H9 (cell line): Measurements from ENCODE around the gene TJP3. TPM values are rescaled to one million over a fixed set of nuclear protein-coding genes. Genes with fewer than 3 reads are reported as not detected.

Experiments used
- DNase-seq: peaks from one replicate; pipeline ENCODE4 v3.0.0-alpha.2; 2017
- H2AFZ ChIP-seq: one replicate; pipeline ENCODE4 v1.6.1; 2013; ENCODE audit warnings: mild to moderate bottlenecking, low read length, control low read depth, moderate library complexity
- H2AK5ac ChIP-seq: 2 replicates; pipeline ENCODE4 v1.6.1; 2013; ENCODE audit warnings: low read length, control low read depth, mixed read lengths; ENCODE audit not compliant: insufficient read length
- H2BK120ac ChIP-seq: one replicate; pipeline ENCODE4 v1.6.1; 2013; ENCODE audit warnings: low read depth, mild to moderate bottlenecking, low read length, control low read depth, inconsistent platforms; ENCODE audit not compliant: poor library complexity, severe bottlenecking
- H2BK12ac ChIP-seq: 2 replicates; pipeline ENCODE4 v1.6.1; 2013; ENCODE audit warnings: low read length, control low read depth, mixed read lengths, low read depth; ENCODE audit not compliant: insufficient read length
- H2BK15ac ChIP-seq: 2 replicates; pipeline ENCODE4 v1.6.1; 2013; ENCODE audit warnings: low read depth, low read length, control low read depth
- H2BK20ac ChIP-seq: one replicate; pipeline ENCODE4 v1.6.1; 2013; ENCODE audit warnings: low read depth, mild to moderate bottlenecking, low read length, control low read depth, inconsistent platforms; ENCODE audit not compliant: poor library complexity, severe bottlenecking
- H2BK5ac ChIP-seq: 2 replicates; pipeline ENCODE4 v1.6.1; 2013; ENCODE audit warnings: low read length, control low read depth, mixed read lengths; ENCODE audit not compliant: insufficient read length
- H3K14ac ChIP-seq: 2 replicates; pipeline ENCODE4 v1.6.1; 2013; ENCODE audit warnings: low read length, control low read depth; ENCODE audit not compliant: insufficient read depth
- H3K18ac ChIP-seq: 2 replicates; pipeline ENCODE4 v1.6.1; 2013; ENCODE audit warnings: low read depth, mild to moderate bottlenecking, mixed read lengths, low read length, control low read depth; ENCODE audit not compliant: insufficient read length
- H3K23ac ChIP-seq: 2 replicates; pipeline ENCODE4 v1.6.1; 2013; ENCODE audit warnings: low read length, control low read depth, mixed read lengths, low read depth; ENCODE audit not compliant: insufficient read length
- H3K23me2 ChIP-seq: 2 replicates; pipeline ENCODE4 v1.6.1; 2013; ENCODE audit warnings: low read depth, mild to moderate bottlenecking, mixed read lengths, low read length, control low read depth; ENCODE audit not compliant: insufficient read length, poor library complexity, severe bottlenecking
- H3K27ac ChIP-seq: 2 replicates; pipeline ENCODE4 v1.5.1; 2013; ENCODE audit warnings: low read length, control low read depth, mixed read lengths, low read depth; ENCODE audit not compliant: insufficient read length
- H3K27me3 ChIP-seq: 2 replicates; pipeline ENCODE4 v1.6.1; 2013; ENCODE audit warnings: low read length, control low read depth, inconsistent platforms; ENCODE audit not compliant: insufficient read depth
- H3K4ac ChIP-seq: 2 replicates; pipeline ENCODE4 v1.6.1; 2013; ENCODE audit warnings: low read depth, mild to moderate bottlenecking, control low read depth, inconsistent platforms, low read length, moderate library complexity
- H3K4me1 ChIP-seq: 2 replicates; pipeline ENCODE4 v1.6.1; 2013; ENCODE audit warnings: low read length, control low read depth, inconsistent platforms; ENCODE audit not compliant: insufficient read depth
- H3K4me2 ChIP-seq: 2 replicates; pipeline ENCODE4 v1.6.1; 2013; ENCODE audit warnings: low read length, control low read depth, mixed read lengths; ENCODE audit not compliant: insufficient read length, insufficient read depth
- H3K56ac ChIP-seq: 2 replicates; pipeline ENCODE4 v1.6.1; 2013; ENCODE audit warnings: low read depth, mild to moderate bottlenecking, mixed read lengths, low read length, control low read depth; ENCODE audit not compliant: insufficient read length
- H3K79me1 ChIP-seq: 2 replicates; pipeline ENCODE4 v1.6.1; 2013; ENCODE audit warnings: low read depth, mild to moderate bottlenecking, moderate library complexity, low read length, control low read depth, inconsistent platforms; ENCODE audit not compliant: insufficient read depth, poor library complexity, severe bottlenecking
- H3K79me2 ChIP-seq: 2 replicates; pipeline ENCODE4 v1.6.1; 2013; ENCODE audit warnings: low read length, control low read depth, inconsistent platforms; ENCODE audit not compliant: insufficient read depth
- H3K9ac ChIP-seq: 2 replicates; pipeline ENCODE4 v1.6.1; 2013; ENCODE audit warnings: low read length, control low read depth, mixed read lengths; ENCODE audit not compliant: insufficient read length; ENCODE audit errors: extremely low read depth
- H3K9me3 ChIP-seq: one replicate; pipeline ENCODE4 v1.6.1; 2013; ENCODE audit warnings: low read depth, low read length, inconsistent platforms; ENCODE audit not compliant: control insufficient read depth
- H3T11ph ChIP-seq: one replicate; pipeline ENCODE4 v1.6.1; 2013; ENCODE audit warnings: mild to moderate bottlenecking, low read length, control low read depth, inconsistent platforms
- H4K20me1 ChIP-seq: one replicate; pipeline ENCODE4 v1.6.1; 2013; ENCODE audit not compliant: control insufficient read depth, insufficient read length, insufficient read depth
- H4K5ac ChIP-seq: 2 replicates; pipeline ENCODE4 v1.6.1; 2013; ENCODE audit warnings: low read depth, mild to moderate bottlenecking, mixed read lengths, low read length, control low read depth; ENCODE audit not compliant: insufficient read length
- H4K8ac ChIP-seq: replicated peaks from 2 replicates; pipeline ENCODE4 v1.6.1; 2013; ENCODE audit warnings: low read length, control low read depth, mixed read lengths, low read depth; ENCODE audit not compliant: insufficient read length
- H4K91ac ChIP-seq: 2 replicates; pipeline ENCODE4 v1.6.1; 2013; ENCODE audit warnings: low read depth, mild to moderate bottlenecking, moderate library complexity, mixed read lengths, low read length, control low read depth; ENCODE audit not compliant: insufficient read length
- H3K27ac Mint-ChIP-seq, 3 experiments: 2 replicates in 2 of 3; 3 replicates in 1 of 3; pipeline ENCODE4 v1.8.0; 2020 to 2021; ENCODE audit warnings: mixed read lengths in 3 of 3, mild to moderate bottlenecking in 1 of 3, moderate library complexity in 1 of 3
- H3K27me3 Mint-ChIP-seq: 2 replicates; pipeline ENCODE4 v1.8.0; 2021; ENCODE audit warnings: low read depth, mild to moderate bottlenecking, moderate library complexity, mixed read lengths
- H3K36me3 Mint-ChIP-seq, 3 experiments: 2 replicates in 2 of 3; 3 replicates in 1 of 3; pipeline ENCODE4 v1.8.0; 2020 to 2021; ENCODE audit warnings: low read depth in 3 of 3, mixed read lengths in 3 of 3; ENCODE audit not compliant: insufficient read depth in 1 of 3
- H3K4me1 Mint-ChIP-seq, 2 experiments: 2 replicates each; pipeline ENCODE4 v1.8.0; 2020; ENCODE audit warnings: mixed read lengths in 2 of 2
- H3K4me3 Mint-ChIP-seq, 2 experiments: 2 replicates in 1 of 2; 3 replicates in 1 of 2; pipeline ENCODE4 v1.8.0; 2020 to 2021; ENCODE audit warnings: mild to moderate bottlenecking in 2 of 2, mixed read lengths in 2 of 2, moderate library complexity in 1 of 2
- H3K9me3 Mint-ChIP-seq, 2 experiments: 2 replicates in 1 of 2; 3 replicates in 1 of 2; pipeline ENCODE4 v1.8.0; 2020; ENCODE audit warnings: mild to moderate bottlenecking in 2 of 2, mixed read lengths in 2 of 2, moderate library complexity in 1 of 2
- CTCF ChIP-seq: fragments of 200-600 bp; sonication (generic); conservative IDR thresholded peaks from 3 replicates; pipeline ENCODE4 v1.8.0; 2021; ENCODE audit warnings: antibody characterized with exemption, mild to moderate bottlenecking
- WGBS: extraction: QIAGEN DNeasy Blood & Tissue Kit; methylation state at CpG from one replicate; pipeline ENCODE4 v1.1.7; 2013; ENCODE audit warnings: missing lambda C conversion rate, low lambda C conversion rate, mixed read lengths; ENCODE audit not compliant: insufficient read length; ENCODE audit errors: extremely low coverage; 5-methylcytosine and 5-hydroxymethylcytosine counted together
- total RNA-seq: library from RNA; stranded (reverse); gene quantifications from 2 replicates; pipeline ENCODE4 v1.2.1, GENCODE V29; 2021

TJP3 gene
- total RNA-seq, 1 experiment from 2014 or later: 27.3 TPM

- Histone ChIP-seq H3K23me2 (peaks cover 7% of the 10 kb centered on the region), H3K4me1 (no peaks in the 10 kb centered on the region), H3K27me3 (no peaks in the 10 kb centered on the region), H3K4ac (no peak overlapping the region), H3K23ac (no peak overlapping the region), H3K14ac (no peak overlapping the region), H3K9me3 (no peaks in the 10 kb centered on the region), H3K79me1 (no peaks in the 10 kb centered on the region), H2BK120ac (no peak overlapping the region), H2AK5ac (no peak overlapping the region), H3K4me2 (no peak overlapping the region), H4K91ac (no peak overlapping the region), H3K9ac (no peak overlapping the region), H3K27ac (no peak overlapping the region), H3K79me2 (no peaks in the 10 kb centered on the region), H2AFZ (no peak overlapping the region), H4K5ac (no peak overlapping the region), H3K56ac (no peak overlapping the region), H2BK15ac (no peak overlapping the region), H4K8ac (no peak overlapping the region), H3K18ac (no peak overlapping the region), H3T11ph (no peak overlapping the region), H4K20me1 (no peaks in the 10 kb centered on the region), H2BK5ac (no peak overlapping the region), H2BK12ac (no peak overlapping the region), H2BK20ac (no peak overlapping the region)
- Mint-ChIP-seq H3K9me3 (peaks cover 7 to 13% of the 10 kb centered on the region in 2 experiments), H3K27ac (no peak overlapping the region), H3K36me3 (no peaks in the 10 kb centered on the region; a peak in 1 of 7 replicates), H3K27me3 (peaks cover 58% of the 10 kb centered on the region), H3K4me1 (peaks cover 0 to 12% of the 10 kb centered on the region in 2 experiments; a peak in 2 of 4 replicates), H3K4me3 (no peak overlapping the region; a peak in 1 of 5 replicates)
- WGBS: no CpG with 5 or more reads among the region's 6 CpGs
- no peak for TF ChIP-seq CTCF
- DNase-seq: no peak
These were observed 90.0 kb downstream of the TJP3 start for GRCh38 chr19:3798137-3798536.

Other genes with a start within 250 kb of the TJP3 start
- gene SMIM24, start 227.9 kb upstream of the TJP3 start, total RNA-seq: 1.3 and 1.9 TPM in 2 replicates
- gene SMIM44, start 224.9 kb upstream of the TJP3 start, total RNA-seq: not detected in 2 replicates
- 16.5 and 18.1 TPM in 2 replicates for gene DOHH, start 207.7 kb upstream of the TJP3 start, total RNA-seq
- 46.0 and 51.4 TPM in 2 replicates for gene FZR1, start 202.1 kb upstream of the TJP3 start, total RNA-seq
- 1.2 and 1.3 TPM in 2 replicates for gene TEKTIP1, start 169.2 kb upstream of the TJP3 start, total RNA-seq
- 51.5 and 58.8 TPM in 2 replicates for gene MFSD12, start 150.8 kb upstream of the TJP3 start, total RNA-seq
- gene HMG20B, start 135.4 kb upstream of the TJP3 start, total RNA-seq: 58.1 and 58.9 TPM in 2 replicates
- 1.6 and 1.9 TPM in 2 replicates for gene GIPC3, start 122.9 kb upstream of the TJP3 start, total RNA-seq
- gene TBXA2R, start 101.5 kb upstream of the TJP3 start, total RNA-seq: 0.63 and 0.64 TPM in 2 replicates
- gene CACTIN, start 81.6 kb upstream of the TJP3 start, total RNA-seq: 35.9 and 37.3 TPM in 2 replicates
- gene PIP5K1C, start 7.9 kb upstream of the TJP3 start, total RNA-seq: 41.7 and 42.2 TPM in 2 replicates
- gene APBA3, start 53.3 kb downstream of the TJP3 start, total RNA-seq: 21.3 and 21.8 TPM in 2 replicates
- 60.0 and 65.5 TPM in 2 replicates for gene MRPL54, start 54.3 kb downstream of the TJP3 start, total RNA-seq
- gene RAX2, start 63.8 kb downstream of the TJP3 start, total RNA-seq: not detected in 2 replicates
- 11.0 and 13.5 TPM in 2 replicates for gene MATK, start 78.0 kb downstream of the TJP3 start, total RNA-seq
- 18.3 and 18.5 TPM in 2 replicates for gene ZFR2, start 160.7 kb downstream of the TJP3 start, total RNA-seq
- 12.2 and 13.9 TPM in 2 replicates for gene ATCAY, start 172.3 kb downstream of the TJP3 start, total RNA-seq
- 60.0 and 62.7 TPM in 2 replicates for gene NMRK2, start 224.7 kb downstream of the TJP3 start, total RNA-seq